ENCODE data around the gene SLC6A13. TPM values are rescaled to one million over a fixed set of nuclear protein-coding genes. Genes with fewer than 3 reads are reported as not detected.

Gene SLC6A13
- total and polyA plus RNA-seq, 2 of the 13 experiments (the other 11 are each of a cell fraction or from before 2014, with no cell fraction given), result 0.05 to 0.15 TPM

GRCh38 chr12:176321-177181, 86.1 kb downstream of the SLC6A13 start (continued):
- TF ChIP-seq ZNF550 (CRISPR knock-in tag; IDR thresholded peaks at IDR 0.05; ENCODE audit: borderline replicate concordance) (no peak), NR2F1 (CRISPR knock-in tag; IDR thresholded peaks at IDR 0.05) (peak; percentile 34 to 37; a peak in 2 of 4 replicates), ZFY (CRISPR knock-in tag; IDR thresholded peaks at IDR 0.05) (peak; percentile 28; the same call in 1 of the 2 replicates), ZNF549 (CRISPR knock-in tag; IDR thresholded peaks at IDR 0.05) (no peak), ZNF619 (CRISPR knock-in tag; IDR thresholded peaks at IDR 0.05) (no peak), MIXL1 (CRISPR knock-in tag; IDR thresholded peaks at IDR 0.05) (no peak), ZNF274 (CRISPR knock-in tag; IDR thresholded peaks at IDR 0.05) (no peak), ATF5 (CRISPR knock-in tag; IDR thresholded peaks at IDR 0.05; ENCODE audit: low read depth) (no peak), ZKSCAN5 (CRISPR knock-in tag; IDR thresholded peaks at IDR 0.05) (no peak), TOPORS (CRISPR knock-in tag; IDR thresholded peaks at IDR 0.05) (no peak), ZBTB40 (IDR thresholded peaks at IDR 0.05) (no peak), ZBTB40 (CRISPR knock-in tag; IDR thresholded peaks at IDR 0.05) (no peak), SMAD9 (CRISPR knock-in tag; IDR thresholded peaks at IDR 0.05) (no peak)
- TF ChIP-seq, protein P1, sequence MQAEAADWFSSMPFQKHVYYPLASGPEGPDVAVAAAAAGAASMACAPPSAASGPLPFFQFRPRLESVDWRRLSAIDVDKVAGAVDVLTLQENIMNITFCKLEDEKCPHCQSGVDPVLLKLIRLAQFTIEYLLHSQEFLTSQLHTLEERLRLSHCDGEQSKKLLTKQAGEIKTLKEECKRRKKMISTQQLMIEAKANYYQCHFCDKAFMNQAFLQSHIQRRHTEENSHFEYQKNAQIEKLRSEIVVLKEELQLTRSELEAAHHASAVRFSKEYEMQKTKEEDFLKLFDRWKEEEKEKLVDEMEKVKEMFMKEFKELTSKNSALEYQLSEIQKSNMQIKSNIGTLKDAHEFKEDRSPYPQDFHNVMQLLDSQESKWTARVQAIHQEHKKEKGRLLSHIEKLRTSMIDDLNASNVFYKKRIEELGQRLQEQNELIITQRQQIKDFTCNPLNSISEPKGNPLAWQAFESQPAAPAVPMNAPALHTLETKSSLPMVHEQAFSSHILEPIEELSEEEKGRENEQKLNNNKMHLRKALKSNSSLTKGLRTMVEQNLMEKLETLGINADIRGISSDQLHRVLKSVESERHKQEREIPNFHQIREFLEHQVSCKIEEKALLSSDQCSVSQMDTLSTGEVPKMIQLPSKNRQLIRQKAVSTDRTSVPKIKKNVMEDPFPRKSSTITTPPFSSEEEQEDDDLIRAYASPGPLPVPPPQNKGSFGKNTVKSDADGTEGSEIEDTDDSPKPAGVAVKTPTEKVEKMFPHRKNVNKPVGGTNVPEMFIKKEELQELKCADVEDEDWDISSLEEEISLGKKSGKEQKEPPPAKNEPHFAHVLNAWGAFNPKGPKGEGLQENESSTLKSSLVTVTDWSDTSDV (CRISPR knock-in tag; IDR thresholded peaks at IDR 0.05), result no peak
- TF ChIP-seq, protein P2, sequence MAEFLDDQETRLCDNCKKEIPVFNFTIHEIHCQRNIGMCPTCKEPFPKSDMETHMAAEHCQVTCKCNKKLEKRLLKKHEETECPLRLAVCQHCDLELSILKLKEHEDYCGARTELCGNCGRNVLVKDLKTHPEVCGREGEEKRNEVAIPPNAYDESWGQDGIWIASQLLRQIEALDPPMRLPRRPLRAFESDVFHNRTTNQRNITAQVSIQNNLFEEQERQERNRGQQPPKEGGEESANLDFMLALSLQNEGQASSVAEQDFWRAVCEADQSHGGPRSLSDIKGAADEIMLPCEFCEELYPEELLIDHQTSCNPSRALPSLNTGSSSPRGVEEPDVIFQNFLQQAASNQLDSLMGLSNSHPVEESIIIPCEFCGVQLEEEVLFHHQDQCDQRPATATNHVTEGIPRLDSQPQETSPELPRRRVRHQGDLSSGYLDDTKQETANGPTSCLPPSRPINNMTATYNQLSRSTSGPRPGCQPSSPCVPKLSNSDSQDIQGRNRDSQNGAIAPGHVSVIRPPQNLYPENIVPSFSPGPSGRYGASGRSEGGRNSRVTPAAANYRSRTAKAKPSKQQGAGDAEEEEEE (CRISPR knock-in tag; IDR thresholded peaks at IDR 0.05; ENCODE audit: borderline replicate concordance), result no peak
